ENCODE measurements around the gene VWA5B1.

- no peak for TF ChIP-seq POLR2AphosphoS5 (IDR thresholded peaks at IDR 0.05)
- TF ChIP-seq CTCF (IDR thresholded peaks at IDR 0.05), result no peak
- TF ChIP-seq POLR2A (IDR thresholded peaks at IDR 0.05), result no peak
Measured at GRCh38 chr1:20325407-20325843, 34.8 kb downstream of the VWA5B1 start.

All from prostate gland (tissue), 2 donors.